Spleen (tissue), 13 donors: ENCODE data around the gene AR. TPM values are rescaled to one million over a fixed set of nuclear protein-coding genes. Genes with fewer than 3 reads are reported as not detected.

Experiments
- DNase-seq: peaks from one replicate; pipeline ENCODE4 v3.0.0-alpha.2; 2020
- H3K27ac ChIP-seq, 8 donors: fragments of 200-600 bp; sonication (generic) in 7 of 8; 1 replicate in 4 of 8; 2 replicates in 4 of 8; pipeline versions ENCODE4 v1.5.0 to v1.8.0; 2016 to 2021; ENCODE audit warnings: inconsistent platforms in 4 of 8, mild to moderate bottlenecking in 4 of 8, moderate library complexity in 1 of 8
- H3K27me3 ChIP-seq, 7 donors: fragments of 200-600 bp; sonication (generic) in 6 of 7; replicated peaks in 1 of 7; 1 replicate in 4 of 7; 2 replicates in 3 of 7; pipeline versions ENCODE4 v1.5.0 to v1.8.0; 2016 to 2021; ENCODE audit warnings: inconsistent platforms in 3 of 7, mild to moderate bottlenecking in 1 of 7
- H3K36me3 ChIP-seq, 6 donors: fragments of 200-600 bp; sonication (generic) in 5 of 6; 1 replicate in 4 of 6; 2 replicates in 2 of 6; pipeline versions ENCODE4 v1.5.0 to v1.8.0; 2016 to 2021; ENCODE audit warnings: inconsistent platforms in 2 of 6
- H3K4me1 ChIP-seq, 6 donors: fragments of 200-600 bp; sonication (generic) in 5 of 6; 1 replicate in 3 of 6; 2 replicates in 3 of 6; pipeline versions ENCODE4 v1.5.0 to v1.8.0; 2016 to 2021; ENCODE audit warnings: inconsistent platforms in 3 of 6
- H3K4me3 ChIP-seq, 8 donors: fragments of 200-600 bp; sonication (generic) in 7 of 8; 1 replicate in 4 of 8; 2 replicates in 4 of 8; pipeline versions ENCODE4 v1.5.0 to v1.8.0; 2016 to 2021; ENCODE audit warnings: inconsistent platforms in 4 of 8, mild to moderate bottlenecking in 4 of 8, moderate library complexity in 2 of 8
- H3K9me3 ChIP-seq, 8 donors: fragments of 200-600 bp; sonication (generic) in 7 of 8; 1 replicate in 4 of 8; 2 replicates in 4 of 8; pipeline versions ENCODE4 v1.5.0 to v1.8.0; 2016 to 2021; ENCODE audit warnings: inconsistent platforms in 4 of 8
- POLR2A ChIP-seq, 3 donors: fragments of 450-650 bp; IDR thresholded peaks; one replicate each; pipeline ENCODE4 v1.5.1; 2017; ENCODE audit warnings: antibody characterized with exemption in 3 of 3, mild to moderate bottlenecking in 1 of 3
- POLR2AphosphoS5 ChIP-seq, 3 donors: sonication (generic); formaldehyde crosslinking; IDR thresholded peaks; one replicate each; pipeline ENCODE4 v1.5.1; 2017; ENCODE audit warnings: antibody characterized with exemption in 3 of 3
- WGBS, 5 donors: extraction: QIAGEN DNeasy Blood & Tissue Kit in 3 of 5; methylation state at CpG; one replicate each; pipeline versions ENCODE4 v1.1.5 to v1.1.7; 2013 to 2018; 5-methylcytosine and 5-hydroxymethylcytosine counted together
- intact Hi-C: fragments of 100-400 bp; cut with DNase I; formaldehyde crosslinking; loops from one replicate; pipeline ENCODE4 v1.15.0; 2023; ENCODE audit warnings: low total_unique reads
- long read RNA-seq, 2 donors: transcript quantifications; one replicate each; lab custom pipeline, GENCODE V29; 2026
- polyA plus RNA-seq, 3 donors: library from polyadenylated mRNA; stranded (reverse); fragments of 200-250 nt; gene quantifications; one replicate each; pipeline ENCODE4 v1.2.1, GENCODE V29; 2013
- total RNA-seq, 7 donors: library from RNA; depleted of rRNA in 3 of 7; stranded (reverse); fragments of >200 nt in 3 of 7; fragmentation: NEBNext Ultra II Directional in 4 of 7; extraction: Animal tissue kit (Norgen Biotek cat#: 25700) in 4 of 7; gene quantifications; one replicate each; pipeline versions ENCODE4 v1.1.0 to v1.2.1, GENCODE V29; 2016 to 2021
- TF ChIP-seq, protein P1 (sequence below), 11 experiments: fragments of 200-600 bp in 7 of 11; fragments of 450-650 bp in 4 of 11; sonication (generic) in 4 of 11; IDR thresholded peaks in 8 of 11; conservative IDR thresholded peaks in 3 of 11; 1 replicate in 7 of 11; 2 replicates in 4 of 11; pipeline versions ENCODE4 v1.4.0 to v1.8.0; 2016 to 2021; ENCODE audit warnings: antibody characterized with exemption in 11 of 11, inconsistent platforms in 4 of 11, mild to moderate bottlenecking in 1 of 11
- donor health status: healthy with polysubstance abuse.
- donor health status: DM: no; HTN: no; CAD: no; lungs with moderate emphysema.
- donor health status: DM: no; HTN: no; CAD: no.
- donor health status: Bipolar disorder and iron deficiency.
- donor health status: healthy.
- donor health status: DM: no; HTN: no; CAD: no.
- donor health status: DM: yes; HTN: yes; CAD: no.

AR gene, protein sequence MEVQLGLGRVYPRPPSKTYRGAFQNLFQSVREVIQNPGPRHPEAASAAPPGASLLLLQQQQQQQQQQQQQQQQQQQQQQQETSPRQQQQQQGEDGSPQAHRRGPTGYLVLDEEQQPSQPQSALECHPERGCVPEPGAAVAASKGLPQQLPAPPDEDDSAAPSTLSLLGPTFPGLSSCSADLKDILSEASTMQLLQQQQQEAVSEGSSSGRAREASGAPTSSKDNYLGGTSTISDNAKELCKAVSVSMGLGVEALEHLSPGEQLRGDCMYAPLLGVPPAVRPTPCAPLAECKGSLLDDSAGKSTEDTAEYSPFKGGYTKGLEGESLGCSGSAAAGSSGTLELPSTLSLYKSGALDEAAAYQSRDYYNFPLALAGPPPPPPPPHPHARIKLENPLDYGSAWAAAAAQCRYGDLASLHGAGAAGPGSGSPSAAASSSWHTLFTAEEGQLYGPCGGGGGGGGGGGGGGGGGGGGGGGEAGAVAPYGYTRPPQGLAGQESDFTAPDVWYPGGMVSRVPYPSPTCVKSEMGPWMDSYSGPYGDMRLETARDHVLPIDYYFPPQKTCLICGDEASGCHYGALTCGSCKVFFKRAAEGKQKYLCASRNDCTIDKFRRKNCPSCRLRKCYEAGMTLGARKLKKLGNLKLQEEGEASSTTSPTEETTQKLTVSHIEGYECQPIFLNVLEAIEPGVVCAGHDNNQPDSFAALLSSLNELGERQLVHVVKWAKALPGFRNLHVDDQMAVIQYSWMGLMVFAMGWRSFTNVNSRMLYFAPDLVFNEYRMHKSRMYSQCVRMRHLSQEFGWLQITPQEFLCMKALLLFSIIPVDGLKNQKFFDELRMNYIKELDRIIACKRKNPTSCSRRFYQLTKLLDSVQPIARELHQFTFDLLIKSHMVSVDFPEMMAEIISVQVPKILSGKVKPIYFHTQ
- total RNA-seq (10 to 100 TPM in 1 of 7 donors, 1 to 10 TPM in 6; 1.3 to 10.1 (median 3.4) TPM), polyA plus RNA-seq (under 1 TPM; 0.13 to 0.15 (median 0.13) TPM)
- long read RNA-seq, donor 1 = 0 reads
- long read RNA-seq, donor 2 = 0 reads

GRCh38 chrX:67543818-67544217 is at the start of gene AR:
Gene AR, plus strand, starts transcription at chrX:67544021. Its CDS starts 1,126 bp downstream, at chrX:67545147.
- DNase-seq = peak; percentile 75
- intact Hi-C loops = no loop called here
- WGBS, 5 donors = 0 to 32% (median 3%) methylated on average over 2 to 30 of the region's 30 CpGs
- Histone ChIP-seq H3K9me3 (peaks cover 0 to 9% (median 0%) of the 10 kb centered on the region in 8 donors), H3K27me3 (peaks cover 0 to 64% (median 11%) of the 10 kb centered on the region in 7 donors), H3K4me3 (peak within 1 kb of the TSS in 6 of 8 donors; percentile 17 to 63 (median 32)), H3K27ac (peak within 1 kb of the TSS in 1 of 8 donors; percentile 57), H3K4me1 (peaks cover 0 to 18% (median 0%) of the 10 kb centered on the region in 6 donors), H3K36me3 (no peaks in the 10 kb centered on the region)
- TF ChIP-seq POLR2AphosphoS5 (IDR thresholded peaks at IDR 0.05) = peak in 1 of 3 donors; percentile 58
- TF ChIP-seq POLR2A (IDR thresholded peaks at IDR 0.05) = no peak

- no peaks in the 10 kb centered on the region for H3K27me3 ChIP-seq
- TF ChIP-seq, protein P1, sequence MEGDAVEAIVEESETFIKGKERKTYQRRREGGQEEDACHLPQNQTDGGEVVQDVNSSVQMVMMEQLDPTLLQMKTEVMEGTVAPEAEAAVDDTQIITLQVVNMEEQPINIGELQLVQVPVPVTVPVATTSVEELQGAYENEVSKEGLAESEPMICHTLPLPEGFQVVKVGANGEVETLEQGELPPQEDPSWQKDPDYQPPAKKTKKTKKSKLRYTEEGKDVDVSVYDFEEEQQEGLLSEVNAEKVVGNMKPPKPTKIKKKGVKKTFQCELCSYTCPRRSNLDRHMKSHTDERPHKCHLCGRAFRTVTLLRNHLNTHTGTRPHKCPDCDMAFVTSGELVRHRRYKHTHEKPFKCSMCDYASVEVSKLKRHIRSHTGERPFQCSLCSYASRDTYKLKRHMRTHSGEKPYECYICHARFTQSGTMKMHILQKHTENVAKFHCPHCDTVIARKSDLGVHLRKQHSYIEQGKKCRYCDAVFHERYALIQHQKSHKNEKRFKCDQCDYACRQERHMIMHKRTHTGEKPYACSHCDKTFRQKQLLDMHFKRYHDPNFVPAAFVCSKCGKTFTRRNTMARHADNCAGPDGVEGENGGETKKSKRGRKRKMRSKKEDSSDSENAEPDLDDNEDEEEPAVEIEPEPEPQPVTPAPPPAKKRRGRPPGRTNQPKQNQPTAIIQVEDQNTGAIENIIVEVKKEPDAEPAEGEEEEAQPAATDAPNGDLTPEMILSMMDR (IDR thresholded peaks at IDR 0.05 in 8 of 11, conservative IDR thresholded peaks at IDR 0.05 in 3 of 11) = no peak
- no peak for DNase-seq
- no peak overlapping the region for H3K4me3 ChIP-seq
- 20 to 73% (median 50%) methylated on average over 1 of the region's 1 CpG for WGBS, 5 donors
- no peaks in the 10 kb centered on the region for H3K4me1 ChIP-seq
- no peak overlapping the region for H3K27ac ChIP-seq
- H3K36me3 ChIP-seq = no peaks in the 10 kb centered on the region
- intact Hi-C loops = no loop called here
- H3K9me3 ChIP-seq = peaks cover 0 to 10% (median 0%) of the 10 kb centered on the region in 8 donors
Measured at GRCh38 chrX:67500617-67501016, 43.2 kb upstream of the AR start.

DNA sequence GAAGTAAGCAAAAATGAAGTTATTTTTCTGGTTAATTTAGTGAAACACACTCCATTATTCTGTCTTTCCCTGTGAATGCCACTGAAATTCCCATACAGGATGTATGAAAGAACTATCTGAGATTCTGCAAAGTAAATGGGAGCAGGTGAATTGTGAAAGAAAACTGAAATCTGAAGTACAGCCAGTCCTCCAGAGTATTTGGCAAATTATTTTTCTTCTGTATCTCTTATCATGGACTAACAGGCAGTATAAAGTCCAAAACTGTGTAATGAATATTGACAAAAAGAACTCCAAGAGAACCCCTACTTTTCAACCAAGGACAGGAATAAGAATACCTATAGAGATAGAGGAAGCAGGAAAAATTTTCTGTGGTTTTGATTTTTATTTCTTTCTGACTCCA is 40.8 kb upstream of the AR start:
- intact Hi-C loops = no loop called here
- TF ChIP-seq, protein P1 (IDR thresholded peaks at IDR 0.05 in 8 of 11, conservative IDR thresholded peaks at IDR 0.05 in 3 of 11) = no peak
- TF ChIP-seq POLR2AphosphoS5 (IDR thresholded peaks at IDR 0.05) (no peak), POLR2A (IDR thresholded peaks at IDR 0.05) (no peak)

DNA sequence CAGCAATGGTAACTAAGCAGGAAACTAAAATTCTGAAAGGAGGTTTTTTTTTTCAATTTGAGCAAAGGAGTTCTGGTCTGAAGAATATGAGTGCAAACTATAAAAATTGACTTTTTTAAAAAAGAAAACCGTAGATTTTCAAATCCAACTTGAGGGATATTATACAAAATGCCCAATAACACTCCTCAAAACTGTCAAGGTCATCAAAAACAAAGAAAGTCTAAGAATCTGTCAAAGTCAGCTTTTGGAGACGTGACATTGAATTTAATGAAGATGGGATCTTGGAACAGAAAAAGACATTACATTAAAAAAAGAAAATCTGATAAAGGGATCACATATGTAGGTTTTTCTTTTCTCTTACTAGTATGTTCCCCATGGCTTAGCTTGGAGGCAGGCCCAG is 40.4 kb upstream of the AR start:
- Histone ChIP-seq H3K27me3 (no peaks in the 10 kb centered on the region), H3K27ac (no peak overlapping the region), H3K4me3 (no peak overlapping the region), H3K4me1 (no peaks in the 10 kb centered on the region), H3K36me3 (no peaks in the 10 kb centered on the region), H3K9me3 (peaks cover 0 to 16% (median 0%) of the 10 kb centered on the region in 8 donors)
- 46 to 73% (median 69%) methylated on average over 2 of the region's 2 CpGs for WGBS, 5 donors
- TF ChIP-seq POLR2AphosphoS5 (IDR thresholded peaks at IDR 0.05) (no peak), POLR2A (IDR thresholded peaks at IDR 0.05) (no peak)
- TF ChIP-seq, protein P1 (IDR thresholded peaks at IDR 0.05 in 8 of 11, conservative IDR thresholded peaks at IDR 0.05 in 3 of 11) = no peak
- intact Hi-C loops = no loop called here
- DNase-seq = no peak

More for the DNA sequence above, 40.8 kb upstream of the AR start:
- Histone ChIP-seq H3K36me3 (no peaks in the 10 kb centered on the region), H3K27ac (no peak overlapping the region), H3K4me1 (no peaks in the 10 kb centered on the region), H3K27me3 (no peaks in the 10 kb centered on the region), H3K9me3 (peaks cover 0 to 20% (median 0%) of the 10 kb centered on the region in 8 donors), H3K4me3 (no peak overlapping the region)
- no peak for DNase-seq
